Activated T-helper 1 cell treated with Interleukin-2 at 50 U/mL for 16 hours (primary cell): ENCODE data around the gene LPXN.

Experiments
- DNase-seq: peaks from one replicate; pipeline ENCODE4 v3.0.0-alpha.2; 2020; ENCODE audit warnings: low read depth

The LPXN gene

DNA sequence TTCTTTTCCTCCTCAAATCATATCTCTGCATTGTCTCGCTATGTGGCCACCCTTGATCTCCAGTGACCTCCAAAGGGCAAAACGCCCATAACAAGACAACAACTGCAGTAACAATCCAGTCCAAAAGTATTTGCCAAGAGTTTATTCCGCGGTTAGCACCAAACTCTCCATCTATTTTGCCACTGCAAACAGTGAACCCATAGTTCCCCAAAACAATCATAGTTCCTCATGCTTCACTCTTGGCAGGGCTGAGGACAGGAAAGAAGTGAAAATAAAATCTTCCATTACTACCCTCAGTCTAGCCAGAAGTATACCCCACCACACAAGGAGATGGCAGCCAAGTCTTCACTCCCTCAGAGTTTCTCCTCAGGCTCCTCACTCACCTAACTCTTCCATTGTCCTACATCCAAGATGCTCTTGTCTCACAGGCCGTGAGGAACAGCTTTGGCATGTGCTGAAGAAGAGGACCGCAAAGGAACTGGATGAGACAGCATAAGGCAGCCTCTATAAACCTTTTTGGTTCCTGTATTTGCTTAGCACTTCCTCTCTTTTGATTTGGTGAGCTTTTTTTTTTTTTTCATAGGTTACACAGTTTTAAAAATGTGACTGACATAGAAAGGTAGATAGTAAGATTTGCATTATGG, at the start of gene LPXN:
Gene LPXN, minus strand, starts transcription at position 480 of the 644 bp plus-strand sequence. Its CDS starts 84 bp downstream, at position 396.
- peak; percentile 22 for DNase-seq

DNA sequence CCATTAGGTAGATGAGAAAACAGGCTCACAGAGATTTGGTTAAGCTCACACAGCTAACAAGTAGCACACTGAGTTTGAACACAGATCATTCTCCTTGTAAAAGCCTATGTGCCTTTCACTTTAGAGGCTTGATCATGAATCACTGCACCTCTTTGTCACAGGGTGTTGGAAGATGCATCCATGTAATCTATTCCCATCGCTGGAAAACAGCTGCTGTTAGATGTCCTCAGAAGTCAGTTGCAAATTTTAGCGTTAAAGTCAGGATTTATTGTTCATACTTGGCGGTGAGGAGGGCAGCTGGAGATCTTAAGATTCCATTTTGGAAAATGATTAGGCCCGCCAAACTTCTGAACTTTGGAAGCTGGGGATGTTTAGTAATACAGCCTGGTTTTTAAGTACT, 49.4 kb upstream of the LPXN start:
- no peak for DNase-seq

DNA sequence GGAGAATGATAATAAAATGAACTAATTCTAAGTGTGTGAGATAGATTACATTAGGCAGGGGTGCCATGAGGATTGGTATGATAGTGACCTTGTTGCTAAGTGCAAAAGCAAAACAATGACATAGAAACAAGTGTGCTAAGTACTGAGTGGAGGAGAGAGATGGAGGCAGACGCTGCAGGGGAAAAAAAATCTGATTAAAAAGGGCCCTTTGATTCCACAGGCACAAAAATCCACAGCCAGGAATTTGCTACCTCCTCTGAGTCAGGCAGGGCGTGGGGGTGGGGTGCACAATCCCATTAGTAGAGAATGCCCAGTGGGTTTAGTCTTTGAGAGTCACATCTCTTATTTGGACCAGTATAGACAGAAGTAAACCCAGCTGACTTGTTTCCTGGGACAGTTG, 46.7 kb upstream of the LPXN start, which contains the start of gene CNTF:
Gene CNTF, plus strand, starts transcription at position 322 of the 400 bp plus-strand sequence. CDS start 88 bp downstream, outside the sequence.
- no peak for DNase-seq

DNA sequence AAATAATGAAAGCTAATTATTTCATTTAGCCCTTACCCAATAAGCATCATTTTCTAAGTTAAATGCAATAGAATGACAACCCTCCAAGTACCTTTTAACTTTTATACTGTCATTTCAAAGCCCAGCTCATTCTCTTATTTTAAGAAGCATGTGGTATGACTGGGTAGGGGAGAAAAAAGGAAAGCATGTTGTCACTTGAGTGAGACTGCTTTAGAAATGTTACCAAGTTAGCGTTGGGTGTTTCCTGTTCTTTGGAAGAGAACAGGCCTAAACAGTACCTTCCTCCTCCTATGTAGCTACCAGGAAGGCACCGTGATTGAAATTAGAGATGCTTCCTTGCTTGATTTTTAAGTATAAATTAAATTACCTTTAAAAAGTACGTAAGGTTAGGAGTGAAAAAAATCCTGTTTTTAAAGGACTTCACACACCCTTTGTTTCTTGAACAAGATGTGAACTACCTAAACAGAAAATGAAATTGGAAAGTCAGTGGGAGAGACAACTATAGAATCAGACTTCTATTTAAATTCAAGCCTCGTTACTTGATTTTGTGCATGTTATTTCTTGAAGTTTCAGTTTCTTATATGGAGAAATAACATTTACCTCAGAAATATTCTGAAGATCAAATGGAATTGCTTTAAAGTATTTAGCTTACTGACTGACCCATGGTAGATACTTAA, 46.1 kb upstream of the LPXN start:
- DNase-seq, result no peak

DNA sequence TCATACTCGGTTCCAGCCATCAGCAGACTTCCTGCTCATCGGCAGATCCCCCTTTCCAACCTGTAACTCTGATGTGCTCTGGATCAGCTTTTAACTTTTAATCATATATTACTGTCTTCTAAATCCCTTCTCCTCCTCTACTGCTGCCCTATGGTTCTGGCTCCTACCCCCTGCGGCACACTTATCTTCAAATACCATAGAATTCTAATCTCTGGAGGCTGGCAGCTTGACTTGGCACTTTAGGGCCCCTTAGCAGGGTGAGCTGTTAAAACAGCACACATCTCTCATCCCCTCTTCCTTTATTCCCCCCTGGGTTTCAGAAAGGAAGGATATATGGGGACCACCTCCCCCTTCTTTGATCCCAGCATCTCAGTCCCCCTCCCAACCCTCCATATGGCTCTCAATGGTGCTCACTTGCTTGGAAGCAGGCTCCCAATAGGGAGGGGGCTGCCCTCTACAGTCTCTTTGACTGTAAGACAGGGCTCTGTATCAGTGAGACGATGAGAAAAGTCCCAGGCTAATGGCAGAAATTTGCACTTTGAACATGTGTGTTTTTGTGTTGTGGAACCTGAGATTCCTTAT, 42.4 kb upstream of the LPXN start:
- DNase-seq, result no peak

DNA sequence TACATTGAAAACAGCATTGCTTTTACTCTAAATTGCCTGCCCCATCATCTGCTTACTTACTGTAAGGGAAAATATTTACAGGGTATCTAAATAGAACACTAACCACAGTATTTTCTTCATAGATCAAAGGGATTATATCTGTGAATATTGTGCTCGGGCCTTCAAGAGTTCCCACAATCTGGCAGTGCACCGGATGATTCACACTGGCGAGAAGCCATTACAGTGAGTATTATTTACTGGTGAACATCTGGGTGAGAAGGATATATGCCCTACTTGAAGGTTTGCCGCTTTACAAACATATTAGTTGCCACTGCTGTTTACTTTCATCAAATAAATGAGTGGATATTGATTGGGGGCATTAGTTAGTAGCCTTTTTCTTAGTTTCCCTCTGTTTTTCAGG, 40.9 kb upstream of the LPXN start:
- DNase-seq, result no peak

DNA sequence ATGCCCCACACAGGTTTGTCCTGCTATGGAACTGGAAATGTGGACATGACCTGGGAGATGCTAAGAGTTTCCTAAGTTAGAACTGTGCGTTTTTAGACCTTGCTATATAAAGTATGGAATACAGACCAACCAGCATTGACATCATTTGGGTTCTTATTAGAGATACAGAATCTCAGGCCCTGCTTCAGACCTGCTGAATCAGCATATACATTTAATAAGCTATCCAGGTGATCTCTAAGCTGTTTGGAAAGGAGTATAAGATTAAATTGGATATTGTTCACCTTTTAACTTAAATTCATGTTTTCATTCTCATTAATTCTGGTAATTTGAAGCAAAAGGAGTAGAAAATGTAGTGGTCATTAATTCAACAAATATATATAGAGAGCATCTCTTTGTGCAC, 39.9 kb upstream of the LPXN start:
- DNase-seq, result no peak

DNA sequence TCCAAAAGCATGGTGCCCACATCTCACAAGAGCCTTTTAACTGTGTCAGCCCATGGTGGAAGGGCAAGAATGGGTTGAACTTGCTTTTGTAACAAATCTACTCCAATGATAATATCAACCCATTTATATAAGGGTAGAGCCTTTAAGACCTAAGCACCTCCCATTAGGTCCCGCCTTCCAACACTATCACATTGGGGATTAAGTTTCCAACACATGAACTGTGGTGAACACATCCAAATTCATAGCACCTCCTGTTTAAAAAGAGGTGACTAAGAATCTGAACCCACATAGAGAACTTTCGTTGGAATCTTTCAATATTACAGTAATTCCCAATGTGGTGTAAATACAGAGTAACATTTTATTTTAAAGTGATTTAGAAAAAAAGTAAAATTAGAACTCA, 37.6 kb upstream of the LPXN start:
- no peak for DNase-seq

DNA sequence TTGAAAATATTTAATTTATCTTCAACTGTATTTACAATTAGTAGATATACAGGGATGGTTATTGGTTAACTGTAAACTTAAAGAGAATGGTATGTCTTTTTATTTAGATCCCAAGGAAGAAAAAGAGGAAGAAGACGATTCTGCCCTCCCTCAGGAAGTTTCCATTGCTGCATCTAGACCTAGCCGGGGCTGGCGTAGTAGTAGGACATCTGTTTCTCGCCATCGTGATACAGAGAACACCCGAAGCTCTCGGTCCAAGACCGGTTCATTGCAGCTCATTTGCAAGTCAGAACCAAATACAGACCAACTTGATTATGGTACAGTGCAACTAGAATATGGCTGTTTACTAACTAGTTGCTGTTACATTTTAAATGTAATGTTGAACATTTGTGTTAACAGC, 34.1 kb upstream of the LPXN start:
- DNase-seq, result no peak

DNA sequence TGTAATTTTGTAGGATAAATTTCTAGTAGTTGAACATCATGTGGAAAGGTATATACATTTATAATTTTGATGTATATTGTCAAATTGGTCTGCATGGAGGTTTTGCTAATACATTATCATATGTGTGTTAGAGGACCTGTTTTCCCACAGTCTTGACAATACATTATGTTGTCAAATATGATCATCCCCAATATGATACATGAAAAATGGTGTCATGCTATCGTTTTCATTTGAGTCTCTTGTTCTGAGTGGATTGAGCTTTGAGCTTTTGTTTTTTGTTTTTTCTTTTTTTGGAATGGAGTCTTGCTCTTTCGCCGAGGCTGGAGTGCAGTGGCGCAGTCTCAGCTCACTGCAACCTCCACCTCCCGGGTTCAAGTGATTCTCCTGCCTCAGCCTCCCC, 32.7 kb upstream of the LPXN start:
- DNase-seq, result no peak

DNA sequence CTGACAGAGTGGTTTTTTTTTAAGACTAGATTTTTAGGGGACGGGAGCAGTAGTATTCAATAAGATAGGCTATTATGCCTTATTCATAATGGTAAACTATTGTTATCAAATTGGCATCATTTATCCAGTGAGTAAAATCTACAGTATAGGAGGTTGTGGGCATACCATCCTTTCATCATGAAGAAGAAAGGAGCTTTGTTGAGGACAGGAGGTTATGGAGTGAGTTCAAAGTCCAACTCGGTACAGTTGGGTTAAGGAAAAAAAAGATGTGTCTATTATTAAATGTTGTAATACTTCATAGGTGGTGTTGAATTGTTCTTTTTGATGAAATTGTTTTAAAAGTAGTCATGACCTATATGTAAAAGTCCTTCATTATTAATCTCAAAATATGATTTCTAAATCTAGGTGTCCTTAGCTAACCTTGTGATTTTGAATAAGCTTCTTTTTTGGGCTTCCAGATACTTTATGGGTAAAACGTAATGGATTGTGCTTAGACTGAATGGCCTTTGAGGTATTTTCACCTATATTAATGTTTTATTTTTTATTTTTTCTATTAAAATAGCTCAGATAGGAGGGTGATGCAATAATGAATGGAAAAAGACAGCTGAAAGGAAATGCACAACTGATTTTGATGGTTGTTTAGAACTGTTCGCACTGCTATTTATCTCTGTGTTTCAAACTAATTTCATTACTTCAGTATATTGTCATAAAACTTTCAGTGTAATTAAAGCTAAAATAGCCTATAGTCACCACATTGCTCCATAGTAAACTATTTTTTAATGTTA, 31.5 kb upstream of the LPXN start:
- DNase-seq, result no peak

DNA sequence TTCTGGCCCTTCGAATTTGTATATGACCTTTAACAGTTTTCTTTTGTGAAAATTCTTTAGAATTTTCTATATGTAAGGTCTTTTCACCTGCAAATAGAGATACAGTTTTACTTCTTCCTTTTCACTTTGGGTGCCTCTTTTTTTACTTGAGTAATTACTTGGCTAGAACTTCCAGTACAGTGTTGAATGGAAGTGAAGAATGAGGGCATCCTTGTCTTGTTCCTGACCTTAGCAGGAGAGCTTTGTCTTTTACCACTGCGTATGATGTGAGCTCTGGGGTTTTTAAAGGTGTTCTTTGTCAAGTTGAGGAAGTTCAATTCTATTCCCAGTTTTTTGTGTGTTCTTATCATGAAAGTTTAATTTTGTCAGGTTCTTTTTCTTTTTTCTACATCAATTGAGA, 24.9 kb upstream of the LPXN start:
- DNase-seq, result no peak

DNA sequence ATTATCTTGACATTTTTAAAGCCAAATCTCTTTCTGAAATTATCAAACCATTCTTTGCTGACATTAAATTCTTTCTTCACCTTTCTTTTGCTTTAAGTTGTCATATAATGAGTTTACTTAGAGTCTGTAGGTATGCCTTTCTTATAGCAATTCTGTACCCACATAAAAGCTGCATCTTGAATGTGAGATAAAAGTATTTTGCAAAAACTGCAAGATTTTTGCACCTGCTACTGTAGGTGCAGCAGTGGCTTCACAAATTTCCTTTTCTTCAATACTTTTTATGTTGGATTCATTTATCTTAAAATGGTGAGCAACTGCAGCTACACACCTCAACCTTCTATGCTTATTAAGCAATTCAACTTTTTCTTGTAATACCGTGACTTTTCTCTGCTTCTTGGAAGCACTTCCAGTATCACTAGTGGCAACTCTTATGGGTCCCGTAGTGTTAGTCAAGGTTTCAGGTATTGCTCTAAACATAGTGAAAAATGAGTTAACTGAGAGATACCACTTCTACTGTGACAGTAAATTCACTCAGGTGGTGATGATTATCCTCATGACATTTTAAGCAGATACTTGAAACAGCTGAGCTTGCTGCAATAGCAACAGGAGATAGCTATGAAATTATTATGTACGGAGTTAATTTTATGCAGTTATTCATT, 22.0 kb upstream of the LPXN start:
- DNase-seq, result no peak

DNA sequence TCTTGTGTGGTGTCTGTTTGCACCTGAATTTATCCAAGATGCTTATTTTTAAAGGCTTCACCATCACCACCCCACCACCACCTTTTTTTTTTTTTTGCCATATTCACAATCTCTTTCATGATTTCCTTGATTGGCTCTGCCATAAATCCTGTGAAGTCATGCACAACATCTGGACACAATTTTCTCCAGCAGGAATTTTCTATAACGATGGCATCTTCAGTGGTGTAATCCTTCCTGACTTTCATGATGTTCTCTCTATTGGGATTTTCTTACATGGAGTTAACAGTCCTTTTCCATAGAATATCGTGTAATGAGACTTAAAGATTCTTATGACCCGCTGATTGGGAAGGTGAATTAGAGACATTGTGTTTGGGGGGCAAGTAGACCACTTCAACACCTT, 21.0 kb upstream of the LPXN start:
- DNase-seq, result no peak

DNA sequence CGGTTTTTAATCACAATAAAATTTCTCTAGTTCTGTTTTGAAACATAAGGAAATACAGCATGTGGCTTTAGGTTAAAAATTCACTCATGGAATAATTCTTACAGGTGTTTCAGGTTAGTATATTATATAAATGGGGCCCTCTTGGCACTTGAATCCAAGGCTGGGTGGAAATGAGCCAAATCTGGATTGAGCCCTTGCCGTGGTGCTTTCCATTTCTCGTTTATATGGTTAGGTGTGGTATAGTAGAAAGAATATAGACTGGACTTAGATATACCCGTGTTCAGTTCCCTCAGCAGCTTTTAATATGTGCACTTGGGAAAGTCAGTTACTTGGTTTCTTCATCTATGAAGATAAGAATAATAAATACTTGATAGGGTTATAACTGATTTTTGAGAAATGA, 19.2 kb upstream of the LPXN start:
- no peak for DNase-seq

DNA sequence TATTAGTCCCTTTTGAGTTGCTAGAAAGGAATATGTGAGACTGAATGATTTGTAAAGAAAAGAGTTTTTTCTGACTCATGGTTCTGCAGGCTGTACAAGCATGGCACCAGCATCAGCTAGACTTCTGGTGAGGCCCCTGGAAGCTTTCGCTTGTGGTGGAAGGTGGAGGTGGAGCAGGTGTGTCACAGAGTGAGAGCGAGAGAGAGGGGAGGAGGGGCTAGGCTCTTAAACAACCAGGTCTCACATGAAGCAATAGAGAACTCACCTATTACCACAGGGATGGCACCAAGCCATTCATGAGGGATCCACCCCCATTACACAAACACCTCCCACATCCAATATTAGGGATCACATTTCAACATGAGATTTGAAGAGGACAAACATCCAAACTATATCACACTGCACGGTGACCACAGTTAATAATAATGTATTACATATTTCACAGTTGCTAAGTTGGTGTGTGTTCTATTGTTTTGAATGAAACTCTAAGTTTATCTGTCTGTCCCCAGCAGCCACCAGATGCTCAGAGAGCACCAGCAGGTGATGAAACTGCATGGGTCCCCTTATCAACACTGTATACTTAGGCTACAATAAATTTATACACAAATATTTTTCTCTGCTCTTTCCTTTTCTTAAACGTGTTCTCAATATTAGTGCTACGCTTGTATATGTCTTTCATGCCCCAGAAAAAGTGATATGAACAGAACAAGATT, 17.3 kb upstream of the LPXN start:
- DNase-seq, result no peak

DNA sequence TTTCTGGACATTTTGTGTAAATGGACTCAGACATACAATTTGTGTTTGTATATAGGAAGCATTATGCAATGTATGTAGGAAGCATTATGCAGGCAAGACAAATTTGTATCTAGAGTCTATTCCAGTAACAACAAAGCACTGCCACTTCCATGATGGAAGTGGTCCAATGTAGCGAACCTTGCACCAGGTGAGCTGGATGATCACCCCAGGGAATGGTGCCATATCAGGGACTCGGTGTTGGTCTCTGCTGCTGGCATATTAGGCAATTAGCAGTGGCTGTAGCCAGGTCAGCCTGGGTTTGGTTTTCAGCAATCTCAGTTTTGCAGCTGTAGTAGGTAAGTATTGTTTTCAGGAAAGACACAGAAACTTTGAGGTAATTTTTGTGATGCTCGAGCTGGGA, 16.0 kb upstream of the LPXN start:
- no peak for DNase-seq

DNA sequence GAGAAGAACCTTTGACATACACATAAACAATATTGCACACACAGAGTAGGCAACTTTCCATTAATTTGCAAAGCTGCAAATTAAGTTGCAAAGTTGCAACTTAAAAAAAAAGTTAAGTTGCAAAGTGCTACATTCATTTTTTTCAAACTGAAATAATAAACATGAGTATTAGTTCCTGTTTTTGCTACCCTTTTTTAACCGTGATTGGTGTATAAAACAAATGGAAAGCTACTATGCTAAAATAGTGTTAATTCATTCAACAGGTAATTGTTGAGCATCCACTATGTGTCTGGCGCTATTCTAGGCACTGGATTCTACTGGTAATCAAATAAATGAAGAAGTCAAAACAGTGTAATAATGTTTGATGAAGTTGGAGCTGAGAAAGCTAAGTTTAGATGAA, 11.3 kb upstream of the LPXN start:
- DNase-seq, result no peak

DNA sequence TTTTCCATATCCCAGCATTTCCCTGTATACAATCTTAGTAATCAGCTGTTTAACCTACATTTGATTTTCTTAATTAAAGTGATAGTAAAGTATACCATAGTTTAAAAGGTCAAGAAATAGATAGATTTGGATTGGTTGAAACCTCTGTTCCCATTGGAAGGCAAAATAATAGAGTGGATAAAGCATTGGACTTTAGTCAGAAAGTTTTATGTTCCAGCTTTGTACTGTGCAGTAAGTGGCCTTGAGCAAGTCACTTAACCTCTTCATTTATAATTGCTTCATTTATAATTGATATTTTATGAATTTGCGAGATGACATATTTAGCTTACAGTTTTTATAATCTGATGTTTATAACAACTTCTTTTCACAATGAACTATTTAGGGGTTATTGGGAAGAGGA, 6.8 kb upstream of the LPXN start:
- no peak for DNase-seq

DNA sequence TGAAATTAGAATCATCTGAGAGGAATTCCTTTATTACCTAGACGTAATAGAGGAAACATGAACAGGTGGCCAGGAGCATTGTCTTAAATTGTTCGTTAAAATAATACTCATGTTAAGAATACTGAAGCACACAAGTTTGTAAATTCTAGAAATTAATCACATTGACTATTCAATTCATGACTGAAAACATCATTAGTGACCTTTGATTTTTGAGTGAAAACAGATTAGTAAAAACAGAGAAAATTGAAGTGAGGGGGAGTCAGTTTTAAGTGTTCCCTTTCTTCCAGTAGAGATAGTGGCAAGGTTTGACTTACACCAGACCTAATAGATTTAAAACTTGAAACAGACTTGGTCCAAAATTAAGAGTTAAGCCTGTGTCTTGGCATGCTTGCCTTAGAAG, 4.7 kb upstream of the LPXN start:
- DNase-seq, result no peak
